H1 (cell line): ENCODE results near the gene NUBP2. TPM values are rescaled to one million over a fixed set of nuclear protein-coding genes. Genes with fewer than 3 reads are reported as not detected.

Experiments used
- CTCF ChIA-PET: fragments of 300-600 bp; sonication (Branson Sonifier 250); formaldehyde crosslinking; loops from one replicate; lab custom pipeline; 2021; ENCODE audit not compliant: partially characterized antibody; lab: Charles Lee
- POLR2A ChIA-PET: fragments of 300-600 bp; sonication (Branson Sonifier 250); formaldehyde crosslinking; loops from one replicate; lab custom pipeline; 2021; ENCODE audit warnings: inconsistent platforms; ENCODE audit not compliant: partially characterized antibody; lab: Charles Lee
- DNase-seq, 2 experiments: peaks; one replicate each; pipeline versions ENCODE4 v3.0.0 to v3.0.0-alpha.2; 2010 to 2022; ENCODE audit warnings: low spot score in 2 of 2, low read depth in 1 of 2, mixed read lengths in 1 of 2
- FAIRE-seq: peaks from 2 replicates; lab custom pipeline; 2011; peaks lifted over from hg19 to GRCh38; lab: Jason Lieb, UNC
- H2AFZ ChIP-seq: 2 replicates; pipeline ENCODE4 v1.8.1; 2012; ENCODE audit warnings: low read length, inconsistent platforms
- H2AK5ac ChIP-seq: 2 replicates; pipeline ENCODE4 v1.6.1; 2013; ENCODE audit warnings: low read depth, low read length
- H2BK120ac ChIP-seq: replicated peaks from 2 replicates; pipeline ENCODE3; 2013; ENCODE audit warnings: low read depth, low read length, inconsistent platforms
- H2BK12ac ChIP-seq: 2 replicates; pipeline ENCODE4 v1.6.1; 2013; ENCODE audit warnings: low read depth, low read length
- H2BK15ac ChIP-seq: 2 replicates; pipeline ENCODE4 v1.6.1; 2013; ENCODE audit warnings: low read length
- H2BK20ac ChIP-seq: 2 replicates; pipeline ENCODE4 v1.6.1; 2013; ENCODE audit warnings: low read length
- H2BK5ac ChIP-seq: 2 replicates; pipeline ENCODE4 v1.6.1; 2013; ENCODE audit warnings: low read depth, low read length
- H3K14ac ChIP-seq: 2 replicates; pipeline ENCODE4 v1.6.1; 2013; ENCODE audit warnings: inconsistent platforms; ENCODE audit not compliant: insufficient read length
- H3K18ac ChIP-seq: 2 replicates; pipeline ENCODE4 v1.6.1; 2013; ENCODE audit warnings: low read length; ENCODE audit errors: extremely low read depth
- H3K23ac ChIP-seq: 2 replicates; pipeline ENCODE4 v1.6.1; 2013; ENCODE audit warnings: inconsistent platforms; ENCODE audit not compliant: insufficient read length
- H3K23me2 ChIP-seq: 2 replicates; pipeline ENCODE4 v1.6.1; 2013; ENCODE audit warnings: low read depth, low read length
- H3K27ac ChIP-seq: 2 replicates; pipeline ENCODE4 v1.6.1; 2011; ENCODE audit warnings: low read depth, low read length, inconsistent platforms
- H3K27me3 ChIP-seq, 4 experiments: replicated peaks in 1 of 4; 1 replicate in 1 of 4; 2 replicates in 3 of 4; pipeline versions ENCODE4 v1.6.1 to v1.8.1; 2011 to 2013; ENCODE audit warnings: low read length in 3 of 4, mild to moderate bottlenecking in 3 of 4, inconsistent platforms in 2 of 4, mixed read lengths in 2 of 4, moderate library complexity in 1 of 4; ENCODE audit not compliant: control insufficient read depth in 3 of 4, insufficient read depth in 3 of 4; ENCODE audit errors: extremely low read depth in 1 of 4
- H3K36me3 ChIP-seq, 4 experiments: 2 replicates each; pipeline versions ENCODE4 v1.6.1 to v1.8.1; 2011 to 2013; ENCODE audit warnings: mild to moderate bottlenecking in 4 of 4, low read length in 3 of 4, moderate library complexity in 2 of 4, control low read depth in 1 of 4, inconsistent platforms in 1 of 4; ENCODE audit not compliant: insufficient read depth in 4 of 4, control insufficient read depth in 2 of 4
- H3K4ac ChIP-seq: replicated peaks from 2 replicates; pipeline ENCODE3; 2013; ENCODE audit warnings: low read length, low read depth, mixed read lengths, inconsistent platforms; ENCODE audit not compliant: insufficient read length
- H3K4me1 ChIP-seq, 4 experiments: replicated peaks in 1 of 4; 1 replicate in 1 of 4; 2 replicates in 3 of 4; pipeline versions ENCODE4 v1.6.1 to v1.8.1; 2011 to 2013; ENCODE audit warnings: low read length in 3 of 4, inconsistent platforms in 2 of 4, mixed read lengths in 1 of 4; ENCODE audit not compliant: insufficient read depth in 4 of 4, control insufficient read depth in 3 of 4
- H3K4me2 ChIP-seq, 2 experiments: 2 replicates each; pipeline versions ENCODE4 v1.6.1 to v1.8.1; 2011 to 2013; ENCODE audit warnings: low read depth in 2 of 2, low read length in 2 of 2, control low read depth in 1 of 2, inconsistent platforms in 1 of 2, mild to moderate bottlenecking in 1 of 2; ENCODE audit not compliant: insufficient read depth in 1 of 2
- H3K4me3 ChIP-seq, 4 experiments: fragments of 200-600, 300-600 bp in 1 of 4; sonication (generic), shearing (Covaris generic), sonication (Bioruptor Twin) in 1 of 4; 2 replicates each; pipeline versions ENCODE4 v1.5.1 to v1.8.1; 2011 to 2016; ENCODE audit warnings: low read length in 4 of 4, low read depth in 3 of 4, control low read depth in 2 of 4, inconsistent platforms in 2 of 4, mild to moderate bottlenecking in 2 of 4, mixed read lengths in 1 of 4, moderate library complexity in 1 of 4; ENCODE audit not compliant: insufficient read depth in 2 of 4; ENCODE audit errors: extremely low read depth in 1 of 4
- H3K56ac ChIP-seq: replicated peaks from 2 replicates; pipeline ENCODE3; 2013; ENCODE audit warnings: low read depth, mild to moderate bottlenecking, mixed read lengths, low read length, inconsistent platforms; ENCODE audit not compliant: insufficient read length
- H3K79me1 ChIP-seq: 2 replicates; pipeline ENCODE4 v1.6.1; 2013; ENCODE audit warnings: low read depth, low read length, control low read depth
- H3K79me2 ChIP-seq, 2 experiments: 2 replicates each; pipeline versions ENCODE4 v1.6.1 to v1.8.1; 2012 to 2013; ENCODE audit warnings: low read length in 2 of 2, mild to moderate bottlenecking in 2 of 2, inconsistent platforms in 1 of 2; ENCODE audit not compliant: insufficient read depth in 2 of 2, control insufficient read depth in 1 of 2
- H3K9ac ChIP-seq, 4 experiments: replicated peaks in 1 of 4; 1 replicate in 1 of 4; 2 replicates in 3 of 4; pipeline versions ENCODE4 v1.6.1 to v1.8.1; 2011 to 2013; ENCODE audit warnings: low read depth in 3 of 4, low read length in 3 of 4, control low read depth in 2 of 4, mild to moderate bottlenecking in 2 of 4, moderate library complexity in 2 of 4, inconsistent platforms in 1 of 4; ENCODE audit errors: extremely low read depth in 1 of 4
- H3K9me3 ChIP-seq, 2 experiments: 2 replicates each; pipeline versions ENCODE4 v1.6.1 to v1.8.1; 2012 to 2013; ENCODE audit warnings: mild to moderate bottlenecking in 2 of 2, moderate library complexity in 2 of 2, control low read depth in 1 of 2, inconsistent platforms in 1 of 2, low read depth in 1 of 2, low read length in 1 of 2, mixed read lengths in 1 of 2; ENCODE audit not compliant: insufficient read depth in 2 of 2
- H4K20me1 ChIP-seq, 2 experiments: replicated peaks in 1 of 2; 2 replicates each; pipeline versions ENCODE3 to v1.8.1; 2011 to 2013; ENCODE audit warnings: inconsistent platforms in 2 of 2, low read length in 2 of 2, mild to moderate bottlenecking in 1 of 2; ENCODE audit not compliant: insufficient read depth in 2 of 2, control insufficient read depth in 1 of 2
- H4K5ac ChIP-seq: 2 replicates; pipeline ENCODE4 v1.6.1; 2013; ENCODE audit warnings: low read length, low read depth, mixed read lengths, inconsistent platforms; ENCODE audit not compliant: insufficient read length
- H4K8ac ChIP-seq: 2 replicates; pipeline ENCODE4 v1.8.0; 2013; ENCODE audit warnings: mild to moderate bottlenecking, moderate library complexity, low read length, inconsistent platforms; ENCODE audit not compliant: insufficient read depth; ENCODE audit errors: extremely low read depth
- H4K91ac ChIP-seq: replicated peaks from 2 replicates; pipeline ENCODE3; 2013; ENCODE audit warnings: low read length, mixed read lengths, inconsistent platforms; ENCODE audit not compliant: insufficient read length
- ATF3 ChIP-seq: IDR thresholded peaks from 2 replicates; pipeline ENCODE4 v1.6.1; 2011; ENCODE audit warnings: low read depth, mild to moderate bottlenecking, low read length; ENCODE audit not compliant: insufficient read depth
- BRCA1 ChIP-seq: IDR thresholded peaks from 2 replicates; pipeline ENCODE4 v1.6.1; 2012; ENCODE audit warnings: low read depth, low read length, improper control_type of control experiment
- CREB1 ChIP-seq: IDR thresholded peaks from 2 replicates; pipeline ENCODE4 v1.6.1; 2012; ENCODE audit warnings: inconsistent platforms
- SAP30 ChIP-seq: fragments of 300-600 bp; sonication (generic); IDR thresholded peaks from 2 replicates; pipeline ENCODE4 v1.7.1; 2012; ENCODE audit warnings: low read length, moderate library complexity, mild to moderate bottlenecking, inconsistent platforms; ENCODE audit not compliant: insufficient read depth, insufficient replicate concordance
- SIN3A ChIP-seq, 2 experiments: IDR thresholded peaks in 1 of 2; conservative IDR thresholded peaks in 1 of 2; 2 replicates each; pipeline ENCODE4 v1.6.1; 2011 to 2012; ENCODE audit warnings: low read length in 2 of 2, improper control_type of control experiment in 1 of 2, low read depth in 1 of 2, mild to moderate bottlenecking in 1 of 2
- SIRT6 ChIP-seq: IDR thresholded peaks from one replicate; pipeline ENCODE4 v1.7.1; 2012; ENCODE audit warnings: low read length, inconsistent platforms
- SUZ12 ChIP-seq: fragments of 200-600 bp; sonication (generic); IDR thresholded peaks from 2 replicates; pipeline ENCODE4 v1.6.1; 2012; ENCODE audit warnings: mild to moderate bottlenecking, inconsistent platforms, low read length, moderate library complexity, mixed read lengths
- WGBS, 2 experiments: shearing (Covaris generic) in 1 of 2; methylation state at CpG; one replicate each; pipeline versions ENCODE4 v1.1.6 to v1.1.7; 2013 to 2015; ENCODE audit warnings: low lambda C conversion rate in 2 of 2, mixed read lengths in 2 of 2, inconsistent platforms in 1 of 2, low coverage in 1 of 2, missing lambda C conversion rate in 1 of 2; ENCODE audit not compliant: insufficient replicate concordance in 2 of 2, insufficient coverage in 1 of 2, insufficient read length in 1 of 2; ENCODE audit errors: extremely low coverage in 1 of 2, missing lambda C conversion rate in 1 of 2; 5-methylcytosine and 5-hydroxymethylcytosine counted together
- polyA plus RNA-seq, 7 experiments: library from polyadenylated mRNA; depleted of rRNA in 3 of 7; stranded (reverse) in 5 of 7; unstranded in 2 of 7; fragments of >200 nt in 5 of 7; fragments of 200-250 nt in 2 of 7; gene quantifications; 1 replicate in 5 of 7; 2 replicates in 1 of 7; 4 replicates in 1 of 7; pipeline versions ENCODE4 v1.2.1 to v1.2.3, GENCODE V29; 2011 to 2013; ENCODE audit warnings: missing spikeins in 2 of 7, mixed read lengths in 2 of 7
- total RNA-seq: library from RNA; stranded (reverse); fragmentation: NEBNext Ultra II Directional; extraction: Animal tissue kit (Norgen Biotek cat#: 25700); gene quantifications from 2 replicates; pipeline ENCODE4 v1.2.1, GENCODE V29; 2021
- TF ChIP-seq, protein P1 (sequence below), 3 experiments: IDR thresholded peaks; 1 replicate in 2 of 3; 2 replicates in 1 of 3; pipeline versions ENCODE4 v1.5.1 to v1.6.1; 2011; ENCODE audit warnings: low read length in 3 of 3, mild to moderate bottlenecking in 3 of 3, inconsistent platforms in 2 of 3, low read depth in 1 of 3, moderate library complexity in 1 of 3; ENCODE audit not compliant: insufficient read depth in 1 of 3; ENCODE audit errors: control extremely low read depth in 1 of 3

NUBP2 gene
- total and polyA plus RNA-seq, 2 of the 8 experiments (the other 6 are each of a cell fraction or from before 2014, with no cell fraction given) = 70.3 to 96.9 TPM

DNA sequence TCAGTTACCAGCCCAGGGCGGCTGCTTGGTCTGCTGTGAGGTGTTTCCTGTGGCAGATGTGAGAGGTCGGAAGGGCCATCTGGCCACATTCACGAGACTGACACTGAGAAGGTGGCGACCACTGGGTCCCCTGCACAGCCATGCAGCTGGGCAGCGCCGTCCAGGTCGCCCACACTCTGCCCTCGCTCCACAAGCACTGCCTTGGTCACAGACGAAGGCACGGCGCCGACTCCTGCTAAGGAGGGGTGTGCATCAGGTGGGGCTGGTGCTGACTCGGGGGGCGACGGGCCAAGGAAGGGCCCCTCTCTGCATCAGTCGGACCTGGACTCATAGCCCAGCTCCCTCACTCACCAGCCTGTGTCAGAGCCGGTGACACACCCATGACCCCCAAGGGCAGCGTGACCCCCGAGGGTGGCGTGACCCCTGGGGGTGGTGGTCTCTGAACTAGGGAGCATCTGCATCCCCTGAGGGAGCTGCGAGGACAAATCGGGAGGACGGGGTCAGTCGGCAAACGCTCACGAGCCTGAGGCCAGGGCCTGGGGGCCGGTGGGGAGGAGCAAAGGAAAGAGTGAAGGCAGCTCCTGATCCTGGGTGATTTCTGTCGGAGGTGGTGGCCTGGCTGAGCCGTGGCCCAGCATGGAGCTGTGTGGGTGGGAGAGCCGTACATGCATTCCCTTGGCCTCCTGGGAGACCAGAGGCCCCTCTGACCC lies 41.8 kb upstream of the NUBP2 start:
- H4K20me1 ChIP-seq = peaks cover 0 to 8% of the 10 kb centered on the region in 2 experiments
- H2AK5ac ChIP-seq = no peak overlapping the region; the same call in 1 of the 2 replicates
- no peak overlapping the region for H3K4me2 ChIP-seq
- H3K18ac ChIP-seq = no peak overlapping the region
- H3K4me3 ChIP-seq = no peak overlapping the region
- H3K14ac ChIP-seq = no peak overlapping the region
- H4K91ac ChIP-seq = no peak overlapping the region
- no peak overlapping the region for H2AFZ ChIP-seq
- ChIA-PET CTCF (interaction anchor here (0.7 kb wide), 1 partner anchor 24 kb away, joined by 3 read pairs; no protein-coding TSS in a partner anchor), POLR2A (interaction anchor here (0.7 to 2.0 kb wide), 3 partner anchors 12 to 30 kb away, joined by 3 to 8 read pairs (median 7); partner anchors contain the start of gene NME3)
- H3K27me3 ChIP-seq = no peaks in the 10 kb centered on the region
- H3K4ac ChIP-seq = no peak overlapping the region
- FAIRE-seq = no peak
- peak overlapping the region; percentile 0; the same call in 1 of the 2 replicates for H2BK5ac ChIP-seq
- H4K8ac ChIP-seq = peak overlapping the region; percentile 65; the same call in 1 of the 2 replicates
- no peaks in the 10 kb centered on the region for H3K23me2 ChIP-seq
- no peak for DNase-seq
- H3K9ac ChIP-seq = no peak overlapping the region
- no peaks in the 10 kb centered on the region for H3K79me2 ChIP-seq
- H2BK20ac ChIP-seq = no peak overlapping the region
- 92% methylated on average over 24 of the region's 30 CpGs; no CpG with 5 or more reads in 1 of the 2 experiments for WGBS, 2 experiments
- no peak overlapping the region for H2BK120ac ChIP-seq
- no peak overlapping the region for H2BK15ac ChIP-seq
- no peaks in the 10 kb centered on the region for H3K4me1 ChIP-seq
- peaks cover 0 to 5% (median 0%) of the 10 kb centered on the region in 4 experiments; a peak in 2 of 8 replicates for H3K36me3 ChIP-seq
- peaks cover 39 to 45% of the 10 kb centered on the region in 2 experiments for H3K9me3 ChIP-seq
- no peak overlapping the region for H2BK12ac ChIP-seq
- 0 out of 2 replicates have a peak, but pooled peaks cover 5% of the 10 kb centered on the region for H3K79me1 ChIP-seq
- H3K56ac ChIP-seq = no peak overlapping the region
- no peak overlapping the region for H4K5ac ChIP-seq
- H3K23ac ChIP-seq = no peak overlapping the region
- H3K27ac ChIP-seq = no peak overlapping the region
- TF ChIP-seq SIN3A (conservative IDR thresholded peaks at IDR 0.05 in 1 of 2, IDR thresholded peaks at IDR 0.05 in 1 of 2; ENCODE audit: low read depth in 1 of 2, low read length in 2 of 2) (no peak), BRCA1 (no peak), CREB1 (no peak), SIRT6 (no peak), ATF3 (no peak), SUZ12 (no peak), SAP30 (no peak)
- TF ChIP-seq, protein P1, sequence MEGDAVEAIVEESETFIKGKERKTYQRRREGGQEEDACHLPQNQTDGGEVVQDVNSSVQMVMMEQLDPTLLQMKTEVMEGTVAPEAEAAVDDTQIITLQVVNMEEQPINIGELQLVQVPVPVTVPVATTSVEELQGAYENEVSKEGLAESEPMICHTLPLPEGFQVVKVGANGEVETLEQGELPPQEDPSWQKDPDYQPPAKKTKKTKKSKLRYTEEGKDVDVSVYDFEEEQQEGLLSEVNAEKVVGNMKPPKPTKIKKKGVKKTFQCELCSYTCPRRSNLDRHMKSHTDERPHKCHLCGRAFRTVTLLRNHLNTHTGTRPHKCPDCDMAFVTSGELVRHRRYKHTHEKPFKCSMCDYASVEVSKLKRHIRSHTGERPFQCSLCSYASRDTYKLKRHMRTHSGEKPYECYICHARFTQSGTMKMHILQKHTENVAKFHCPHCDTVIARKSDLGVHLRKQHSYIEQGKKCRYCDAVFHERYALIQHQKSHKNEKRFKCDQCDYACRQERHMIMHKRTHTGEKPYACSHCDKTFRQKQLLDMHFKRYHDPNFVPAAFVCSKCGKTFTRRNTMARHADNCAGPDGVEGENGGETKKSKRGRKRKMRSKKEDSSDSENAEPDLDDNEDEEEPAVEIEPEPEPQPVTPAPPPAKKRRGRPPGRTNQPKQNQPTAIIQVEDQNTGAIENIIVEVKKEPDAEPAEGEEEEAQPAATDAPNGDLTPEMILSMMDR (IDR thresholded peaks at IDR 0.05; ENCODE audit: control extremely low read depth in 1 of 3, insufficient read depth in 1 of 3, low read depth in 1 of 3, low read length in 3 of 3) = no peak
